Measurements from ENCODE around the gene C19orf25.
"Not testable (repeated sequence)": the region's sequence is repeated elsewhere in the genome, so short reads cannot be mapped to it uniquely, and the experiment has no call there.

Gene C19orf25

DNA sequence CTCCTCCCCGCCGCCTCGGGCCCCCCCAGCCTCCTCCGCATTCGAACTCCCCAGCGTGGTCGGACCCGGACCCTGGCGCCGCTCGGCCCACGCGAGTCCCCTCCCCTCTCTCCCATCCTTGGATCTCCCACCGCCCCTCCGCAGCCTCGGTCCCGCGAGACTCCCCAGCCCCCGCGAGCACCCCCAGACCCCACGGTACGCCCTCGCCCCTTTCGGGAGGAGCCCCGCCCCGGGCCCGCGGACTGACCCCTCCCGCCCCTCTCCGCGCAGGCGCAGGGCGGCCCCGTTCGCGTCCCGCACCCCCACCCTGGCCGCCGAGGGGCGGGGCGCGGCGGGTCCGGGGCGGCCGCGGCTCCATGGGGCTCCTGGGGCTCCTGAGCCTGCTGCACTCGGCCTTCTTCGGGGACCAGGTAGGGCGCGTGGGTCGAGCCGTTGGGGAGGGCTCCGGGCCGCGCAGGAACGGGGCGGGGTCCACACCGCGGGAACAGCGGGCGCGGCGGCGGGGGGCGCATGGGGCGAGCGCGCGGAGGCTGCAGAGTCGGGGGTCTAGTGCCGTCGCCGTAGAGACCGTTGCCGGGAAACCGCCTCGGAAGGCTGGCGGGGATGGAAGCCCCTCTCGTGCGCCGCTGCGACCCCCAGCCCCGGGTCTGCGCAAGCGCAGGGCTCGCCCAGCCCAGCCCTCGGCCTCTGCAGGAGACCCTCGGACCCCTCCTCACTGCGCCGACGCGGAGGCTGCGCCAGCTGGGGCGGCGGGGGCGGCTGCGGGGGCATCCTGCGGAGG is 32.9 kb downstream of the C19orf25 start:
- peak; percentile 38 for DNase-seq

- DNase-seq: peak; percentile 46
Measured at GRCh38 chr19:1445185-1445931, 33.7 kb downstream of the C19orf25 start.

- DNase-seq: no peak
Measured at GRCh38 chr19:1441677-1442438, 37.2 kb downstream of the C19orf25 start.

- DNase-seq: no peak
Measured at GRCh38 chr19:1441022-1441426, 38.0 kb downstream of the C19orf25 start.

GRCh38 chr19:1440418-1440801 is 38.6 kb downstream of the C19orf25 start:
- DNase-seq: no peak

DNA sequence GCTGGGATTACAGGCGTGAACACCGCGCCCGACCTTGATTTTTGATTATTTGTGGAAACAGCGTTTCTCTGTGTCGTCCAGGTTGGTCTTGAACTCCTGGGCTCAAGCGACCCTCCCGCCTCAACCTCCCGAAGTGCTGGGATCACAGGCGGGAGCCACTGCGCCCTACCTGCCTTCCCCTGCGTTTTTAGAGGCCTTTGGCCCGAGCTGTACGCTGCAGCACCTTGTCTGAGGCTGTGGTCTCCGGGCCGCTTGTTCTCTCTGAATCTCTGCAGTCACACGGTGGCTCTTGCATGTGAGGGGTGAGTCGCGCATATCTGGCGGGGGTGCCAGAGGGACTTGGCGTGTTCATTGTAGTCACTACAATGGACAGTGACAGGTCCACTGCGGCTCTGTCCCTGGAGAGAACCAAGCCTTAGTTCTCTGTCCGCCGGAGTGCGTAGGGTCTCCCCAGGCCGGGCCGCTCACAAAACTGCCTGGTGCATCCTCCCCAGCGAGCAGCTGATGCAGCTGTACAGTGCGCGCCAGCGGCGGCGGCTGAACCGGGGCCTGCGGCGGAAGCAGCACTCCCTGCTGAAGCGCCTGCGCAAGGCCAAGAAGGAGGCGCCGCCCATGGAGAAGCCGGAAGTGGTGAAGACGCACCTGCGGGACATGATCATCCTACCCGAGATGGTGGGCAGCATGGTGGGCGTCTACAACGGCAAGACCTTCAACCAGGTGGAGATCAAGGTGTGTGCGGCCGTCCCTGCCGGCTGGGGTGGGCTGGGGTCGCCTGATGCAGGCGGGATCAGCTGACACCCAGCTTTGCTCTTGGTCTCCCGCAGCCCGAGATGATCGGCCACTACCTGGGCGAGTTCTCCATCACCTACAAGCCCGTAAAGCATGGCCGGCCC is 39.2 kb downstream of the C19orf25 start:
- not testable (repeated sequence) for DNase-seq

DNA sequence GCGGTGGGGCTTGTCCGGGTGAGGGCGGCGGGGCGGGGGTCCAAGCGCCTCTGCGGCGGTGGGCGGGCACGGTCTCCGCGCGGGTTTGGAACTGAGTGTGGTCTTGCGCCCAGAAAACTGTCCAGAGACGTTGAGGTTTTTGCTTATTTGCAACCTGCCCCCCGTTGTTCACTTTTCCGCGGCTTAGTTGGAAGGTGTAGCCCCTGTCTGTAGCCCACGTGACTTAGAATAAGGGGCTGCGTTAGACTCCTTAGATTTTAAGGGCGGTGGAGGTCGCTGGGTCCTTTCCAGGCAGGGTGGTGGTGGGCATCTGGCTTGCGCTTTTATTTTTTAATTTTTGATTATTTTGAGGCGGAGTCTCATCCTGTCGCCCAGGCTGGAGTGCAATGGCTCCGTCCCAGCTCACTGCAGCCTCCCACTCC is 40.1 kb downstream of the C19orf25 start:
- DNase-seq: no peak

GRCh38 chr19:1438035-1438932 is 40.7 kb downstream of the C19orf25 start, which contains the start of gene RPS15:
RPS15 (plus strand) TSS chr19:1438396; CDS start chr19:1438426, 30 bp downstream.
- DNase-seq: peak; percentile 90

DNA sequence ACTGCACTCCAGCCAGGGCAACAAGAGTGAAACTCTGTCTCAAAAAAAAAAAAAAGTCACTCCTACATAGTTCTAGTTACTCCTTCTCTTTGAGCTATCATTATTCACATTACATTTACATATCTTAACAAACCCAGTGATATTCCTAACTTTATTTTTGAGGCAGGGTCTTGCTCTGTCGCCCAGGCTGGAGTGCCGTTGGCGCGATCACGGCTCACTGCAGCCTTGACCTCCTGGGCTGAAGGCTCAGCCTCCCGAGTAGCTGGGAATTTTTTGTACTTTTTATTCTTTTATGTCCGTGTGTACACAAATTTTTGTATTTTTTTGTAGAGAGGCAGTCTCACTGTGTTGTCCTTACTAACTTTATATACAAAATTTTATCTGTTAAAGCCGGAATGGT is 41.4 kb downstream of the C19orf25 start:
- DNase-seq: no peak

- no peak for DNase-seq
Measured at GRCh38 chr19:1435378-1435989, 43.5 kb downstream of the C19orf25 start.

GRCh38 chr19:1434577-1435060 is 44.4 kb downstream of the C19orf25 start:
- no peak for DNase-seq

- no peak for DNase-seq
Measured at GRCh38 chr19:1434040-1434366, 45.0 kb downstream of the C19orf25 start.

GRCh38 chr19:1433119-1434039 is 45.6 kb downstream of the C19orf25 start:
- no peak for DNase-seq

GRCh38 chr19:1432507-1432887 is 46.5 kb downstream of the C19orf25 start:
- DNase-seq: no peak

GRCh38 chr19:1431759-1432506 is 47.1 kb downstream of the C19orf25 start:
- DNase-seq: no peak

DNA sequence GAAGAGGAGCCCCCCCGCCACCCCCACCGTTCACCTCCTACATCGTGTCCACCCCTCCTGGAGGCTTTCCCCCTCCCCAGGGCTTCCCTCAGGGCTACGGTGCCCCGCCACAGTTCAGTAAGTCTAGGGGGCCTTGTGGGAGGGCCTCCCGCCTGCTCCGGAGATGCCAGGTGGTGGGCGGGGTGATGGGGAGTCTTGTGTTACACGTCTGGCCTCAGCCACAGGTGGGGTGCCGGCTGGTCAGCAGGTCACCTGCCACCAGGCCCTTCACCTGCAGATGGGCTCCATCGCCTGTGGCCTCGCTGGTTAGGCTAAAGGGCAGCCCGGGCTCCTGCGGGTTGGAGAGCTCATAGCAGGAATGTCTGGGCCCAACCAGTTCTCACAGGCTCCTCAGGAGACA is 48.8 kb downstream of the C19orf25 start:
- DNase-seq: no peak

DNA sequence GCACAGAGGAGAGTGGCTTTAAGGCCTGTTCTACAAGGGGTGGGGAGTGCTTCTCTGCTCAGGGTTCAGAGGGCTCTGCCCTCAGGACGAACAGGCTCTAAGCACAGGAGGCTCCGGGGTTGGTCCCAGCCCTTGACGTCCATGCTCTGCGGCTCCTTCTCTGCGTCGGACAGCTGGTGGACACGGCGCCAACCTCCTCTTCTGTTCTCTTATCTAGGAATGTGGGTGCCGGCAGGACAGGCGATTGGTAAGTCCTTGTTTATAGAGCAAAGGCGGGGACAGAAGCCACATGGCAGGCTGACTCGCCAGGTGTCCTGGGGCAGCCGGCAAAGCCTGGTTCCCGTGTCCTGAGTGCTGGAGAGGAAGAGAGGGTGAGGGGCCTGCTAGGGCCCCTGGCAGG is 49.3 kb downstream of the C19orf25 start:
- no peak for DNase-seq

GRCh38 chr19:1428738-1429391 is 50.1 kb downstream of the C19orf25 start:
- DNase-seq: no peak

Data from DMS79 treated with DMSO at 0.1 percent for 48 hours (cell line).